ENCODE results near the gene PRB3. TPM values are rescaled to one million over a fixed set of nuclear protein-coding genes. Genes with fewer than 3 reads are reported as not detected.

Gene PRB3
- total and polyA plus RNA-seq, 2 of the 8 experiments (the other 6 are each of a cell fraction or from before 2014, with no cell fraction given) = 0.09 to 0.67 TPM

DNA sequence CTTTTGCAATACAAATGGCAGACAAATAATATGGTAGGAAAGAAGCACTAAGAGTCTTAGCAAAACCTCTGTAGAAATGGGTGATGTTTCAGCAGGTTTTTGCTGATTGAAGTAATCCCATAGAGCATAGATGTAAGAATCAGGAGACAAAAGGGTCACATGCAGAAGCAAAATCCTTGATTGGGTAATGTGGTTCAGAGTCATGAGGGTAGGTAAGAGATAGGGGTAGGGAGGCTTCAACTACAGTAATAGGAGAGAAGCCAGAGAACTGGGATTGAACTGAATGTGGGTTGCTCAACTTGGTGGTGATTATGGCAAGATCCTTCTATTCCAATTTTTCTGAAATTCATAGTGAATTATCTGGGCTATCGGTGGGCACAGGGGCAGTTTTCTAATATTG lies 5.0 kb downstream of the PRB3 start:
- H3K9me3 ChIP-seq (ENCODE audit: insufficient read depth in 2 of 2, low read depth in 1 of 2, low read length in 1 of 2) = no peaks in the 10 kb centered on the region
- H4K91ac ChIP-seq (replicated peaks; ENCODE audit: insufficient read length, low read length) = no peak overlapping the region
- no peaks in the 10 kb centered on the region for H3K36me3 ChIP-seq (ENCODE audit: control insufficient read depth in 2 of 4, insufficient read depth in 4 of 4, low read length in 3 of 4)
- H3K56ac ChIP-seq (replicated peaks; ENCODE audit: insufficient read length, low read depth, low read length) = no peak overlapping the region
- H3K27me3 ChIP-seq (replicated peaks in 1 of 4; ENCODE audit: control insufficient read depth in 3 of 4, extremely low read depth in 1 of 4, insufficient read depth in 3 of 4, low read length in 3 of 4) = no peaks in the 10 kb centered on the region
- H3K14ac ChIP-seq (ENCODE audit: insufficient read length) = no peak overlapping the region
- no peak overlapping the region for H3K4me3 ChIP-seq (ENCODE audit: extremely low read depth in 1 of 4, insufficient read depth in 2 of 4, low read depth in 3 of 4, low read length in 4 of 4)
- no peak overlapping the region for H2BK5ac ChIP-seq (ENCODE audit: low read depth, low read length)
- POLR2A ChIA-PET (ENCODE audit: partially characterized antibody) = no interaction called here
- no peak overlapping the region for H2AFZ ChIP-seq (ENCODE audit: low read length)
- CTCF ChIA-PET (ENCODE audit: partially characterized antibody) = no interaction called here
- H3K4ac ChIP-seq (replicated peaks; ENCODE audit: insufficient read length, low read depth, low read length) = no peak overlapping the region
- no peaks in the 10 kb centered on the region for H3K79me1 ChIP-seq (ENCODE audit: low read depth, low read length)
- H2BK12ac ChIP-seq (ENCODE audit: low read depth, low read length) = no peak overlapping the region
- no peak overlapping the region for H2BK15ac ChIP-seq (ENCODE audit: low read length)
- no peak overlapping the region for H3K27ac ChIP-seq (ENCODE audit: low read depth, low read length)
- H4K8ac ChIP-seq (ENCODE audit: extremely low read depth, insufficient read depth, low read length) = no peak overlapping the region
- no peaks in the 10 kb centered on the region for H4K20me1 ChIP-seq (replicated peaks in 1 of 2; ENCODE audit: control insufficient read depth in 1 of 2, insufficient read depth in 2 of 2, low read length in 2 of 2)
- no peak overlapping the region for H3K23ac ChIP-seq (ENCODE audit: insufficient read length)
- no peaks in the 10 kb centered on the region for H3K23me2 ChIP-seq (ENCODE audit: low read depth, low read length)
- no peak overlapping the region for H4K5ac ChIP-seq (ENCODE audit: insufficient read length, low read depth, low read length)
- no peak overlapping the region for H2AK5ac ChIP-seq (ENCODE audit: low read depth, low read length)
- H3K4me1 ChIP-seq (replicated peaks in 1 of 4; ENCODE audit: control insufficient read depth in 3 of 4, insufficient read depth in 4 of 4, low read length in 3 of 4) = no peaks in the 10 kb centered on the region
- WGBS, 2 experiments (ENCODE audit: extremely low coverage in 1 of 2, insufficient coverage in 1 of 2, insufficient read length in 1 of 2, insufficient replicate concordance in 2 of 2, low coverage in 1 of 2, low lambda C conversion rate in 2 of 2, missing lambda C conversion rate in 1 of 2) = 100% methylated on average over 1 of the region's 1 CpG; no CpG with 5 or more reads in 1 of the 2 experiments
- no peak overlapping the region for H3K9ac ChIP-seq (replicated peaks in 1 of 4; ENCODE audit: extremely low read depth in 1 of 4, low read depth in 3 of 4, low read length in 3 of 4)
- no peak for DNase-seq (ENCODE audit: low read depth in 1 of 2, low spot score in 2 of 2)
- TF ChIP-seq, protein P1, sequence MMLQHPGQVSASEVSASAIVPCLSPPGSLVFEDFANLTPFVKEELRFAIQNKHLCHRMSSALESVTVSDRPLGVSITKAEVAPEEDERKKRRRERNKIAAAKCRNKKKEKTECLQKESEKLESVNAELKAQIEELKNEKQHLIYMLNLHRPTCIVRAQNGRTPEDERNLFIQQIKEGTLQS (IDR thresholded peaks at IDR 0.05; ENCODE audit: insufficient read depth, low read depth, low read length) = no peak
- no peak for TF ChIP-seq CTCF (IDR thresholded peaks at IDR 0.05; ENCODE audit: control extremely low read depth in 1 of 3, insufficient read depth in 1 of 3, low read depth in 1 of 3, low read length in 3 of 3)
- TF ChIP-seq TBP (IDR thresholded peaks at IDR 0.05; ENCODE audit: low read depth, low read length) = no peak
- no peak for TF ChIP-seq MAX (IDR thresholded peaks at IDR 0.05)
- no peak for TF ChIP-seq SIRT6 (IDR thresholded peaks at IDR 0.05; ENCODE audit: low read length)
- TF ChIP-seq NANOG (IDR thresholded peaks at IDR 0.05; ENCODE audit: insufficient read depth, low read depth, low read length, poor library complexity, severe bottlenecking) = no peak
- TF ChIP-seq POLR2AphosphoS5 (IDR thresholded peaks at IDR 0.05; ENCODE audit: low read depth, low read length) = no peak
- no peak overlapping the region for H2BK120ac ChIP-seq (replicated peaks; ENCODE audit: low read depth, low read length)
- no peak overlapping the region for H3K4me2 ChIP-seq (ENCODE audit: insufficient read depth in 1 of 2, low read depth in 2 of 2, low read length in 2 of 2)
- FAIRE-seq = no peak
- no peak overlapping the region for H2BK20ac ChIP-seq (ENCODE audit: low read length)
- no peak overlapping the region for H3K18ac ChIP-seq (ENCODE audit: extremely low read depth, low read length)
- H3K79me2 ChIP-seq (ENCODE audit: control insufficient read depth in 1 of 2, insufficient read depth in 2 of 2, low read length in 2 of 2) = no peaks in the 10 kb centered on the region
